Activated CD8-positive, alpha-beta memory T cell treated with anti-CD3 and anti-CD28 coated beads for 4 hours (primary cell): ENCODE measurements around the gene PUS3.
"Not testable (repeated sequence)": the region's sequence is repeated elsewhere in the genome, so short reads cannot be mapped to it uniquely, and the experiment has no call there.

Source experiments
- DNase-seq, 2 donors: peaks; one replicate each; pipeline ENCODE4 v3.0.0-alpha.2; 2020; ENCODE audit warnings: low read depth in 2 of 2

The PUS3 gene

DNA sequence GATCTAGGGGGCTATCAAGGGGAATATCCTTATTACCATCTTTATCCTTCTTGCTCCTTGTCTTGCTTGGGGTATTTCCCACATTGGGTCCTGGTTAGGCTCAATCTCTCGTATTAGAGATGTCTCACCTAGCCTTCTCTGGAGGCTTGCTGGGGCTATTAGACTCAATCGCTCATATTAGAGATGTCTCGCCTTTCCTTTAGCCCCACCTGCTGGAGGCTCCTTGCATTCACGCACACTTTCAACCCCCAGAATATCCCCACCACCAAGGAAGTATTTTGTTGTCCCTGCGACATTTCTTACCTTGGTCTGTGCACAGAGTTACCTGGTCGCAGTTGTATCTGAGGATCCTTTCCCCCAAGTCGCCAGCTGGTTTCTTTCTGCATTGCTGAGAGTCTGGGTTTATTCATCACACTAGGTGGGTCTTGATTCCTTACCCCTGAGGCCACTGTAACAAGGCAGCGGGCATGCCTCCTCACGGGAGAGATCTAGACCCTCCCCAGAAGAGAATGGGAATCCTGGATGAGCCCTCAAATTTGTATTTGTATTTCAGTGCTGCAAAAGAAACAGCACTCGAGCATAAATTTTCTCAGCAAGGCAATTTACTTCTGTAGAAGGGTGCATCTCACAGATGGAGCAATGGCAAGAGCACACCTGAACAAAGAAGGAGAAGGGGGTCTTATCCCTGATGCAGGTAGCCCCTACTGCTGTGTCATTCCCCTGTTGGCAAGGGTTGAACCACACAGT lies 31.4 kb downstream of the PUS3 start:
- no peak for DNase-seq

GRCh38 chr11:125869521-125869920 lies 33.5 kb downstream of the PUS3 start:
- DNase-seq: no peak

GRCh38 chr11:125865354-125865753 lies 37.7 kb downstream of the PUS3 start:
- DNase-seq: not testable (repeated sequence)

GRCh38 chr11:125862786-125863185 lies 40.2 kb downstream of the PUS3 start:
- not testable (repeated sequence) for DNase-seq

DNA sequence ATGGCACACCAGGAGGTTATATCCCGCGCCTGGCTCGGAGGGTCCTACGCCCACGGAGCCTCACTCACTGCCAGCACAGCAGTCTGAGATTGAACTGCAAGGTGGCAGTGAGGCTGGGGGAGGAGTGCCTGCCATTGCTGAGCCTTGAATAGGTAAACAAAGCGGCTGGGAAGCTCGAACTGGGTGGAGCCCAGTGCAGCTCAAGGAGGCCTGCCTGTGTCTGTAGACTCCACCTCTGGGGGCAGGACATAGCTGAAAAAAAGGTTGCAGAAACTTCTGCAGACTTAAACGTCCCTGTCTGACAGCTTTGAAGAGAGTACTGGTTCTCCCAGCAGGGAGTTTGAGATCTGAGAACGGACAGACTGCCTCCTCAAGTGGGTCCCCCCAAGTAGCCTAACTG lies 45.3 kb downstream of the PUS3 start:
- not testable (repeated sequence) for DNase-seq

GRCh38 chr11:125846188-125846587 lies 56.8 kb downstream of the PUS3 start:
- no peak for DNase-seq
